Fibroblast of mammary gland (primary cell): ENCODE measurements around the gene AVEN.

Experiments
- DNase-seq: peaks from one replicate; pipeline ENCODE4 v3.0.0-alpha.2; 2010; ENCODE audit warnings: low read depth
- H3K4me3 ChIP-seq: 2 replicates; pipeline ENCODE4 v1.5.1; 2011; ENCODE audit warnings: low read depth, mild to moderate bottlenecking, low read length, moderate library complexity; ENCODE audit not compliant: control insufficient read depth
- TF ChIP-seq, protein P1 (sequence below): conservative IDR thresholded peaks from 2 replicates; pipeline ENCODE4 v1.5.1; 2011; ENCODE audit warnings: low read depth, low read length, inconsistent platforms; ENCODE audit not compliant: control insufficient read depth, insufficient read depth

Gene AVEN

DNA sequence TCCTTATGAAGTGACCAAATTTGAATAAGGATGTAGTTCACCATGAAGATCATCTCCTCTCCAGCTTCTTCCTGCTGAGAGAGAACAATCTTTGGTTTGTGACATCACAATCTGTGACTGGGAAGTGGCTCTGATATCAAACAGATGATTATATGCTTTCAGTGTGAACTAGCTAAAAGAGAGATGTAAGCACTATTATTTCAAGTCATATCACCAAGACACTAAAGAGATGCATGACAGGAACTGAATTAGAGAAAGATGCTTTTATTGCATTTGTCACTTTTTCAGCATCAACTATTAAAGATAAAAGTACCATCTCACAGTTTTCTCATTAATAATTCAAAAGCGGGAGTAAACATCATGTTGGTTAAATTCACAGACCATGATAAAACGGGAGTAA, 67.2 kb downstream of the AVEN start:
- no peak for DNase-seq
- TF ChIP-seq, protein P1, sequence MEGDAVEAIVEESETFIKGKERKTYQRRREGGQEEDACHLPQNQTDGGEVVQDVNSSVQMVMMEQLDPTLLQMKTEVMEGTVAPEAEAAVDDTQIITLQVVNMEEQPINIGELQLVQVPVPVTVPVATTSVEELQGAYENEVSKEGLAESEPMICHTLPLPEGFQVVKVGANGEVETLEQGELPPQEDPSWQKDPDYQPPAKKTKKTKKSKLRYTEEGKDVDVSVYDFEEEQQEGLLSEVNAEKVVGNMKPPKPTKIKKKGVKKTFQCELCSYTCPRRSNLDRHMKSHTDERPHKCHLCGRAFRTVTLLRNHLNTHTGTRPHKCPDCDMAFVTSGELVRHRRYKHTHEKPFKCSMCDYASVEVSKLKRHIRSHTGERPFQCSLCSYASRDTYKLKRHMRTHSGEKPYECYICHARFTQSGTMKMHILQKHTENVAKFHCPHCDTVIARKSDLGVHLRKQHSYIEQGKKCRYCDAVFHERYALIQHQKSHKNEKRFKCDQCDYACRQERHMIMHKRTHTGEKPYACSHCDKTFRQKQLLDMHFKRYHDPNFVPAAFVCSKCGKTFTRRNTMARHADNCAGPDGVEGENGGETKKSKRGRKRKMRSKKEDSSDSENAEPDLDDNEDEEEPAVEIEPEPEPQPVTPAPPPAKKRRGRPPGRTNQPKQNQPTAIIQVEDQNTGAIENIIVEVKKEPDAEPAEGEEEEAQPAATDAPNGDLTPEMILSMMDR: no peak
- no peak overlapping the region for H3K4me3 ChIP-seq

DNA sequence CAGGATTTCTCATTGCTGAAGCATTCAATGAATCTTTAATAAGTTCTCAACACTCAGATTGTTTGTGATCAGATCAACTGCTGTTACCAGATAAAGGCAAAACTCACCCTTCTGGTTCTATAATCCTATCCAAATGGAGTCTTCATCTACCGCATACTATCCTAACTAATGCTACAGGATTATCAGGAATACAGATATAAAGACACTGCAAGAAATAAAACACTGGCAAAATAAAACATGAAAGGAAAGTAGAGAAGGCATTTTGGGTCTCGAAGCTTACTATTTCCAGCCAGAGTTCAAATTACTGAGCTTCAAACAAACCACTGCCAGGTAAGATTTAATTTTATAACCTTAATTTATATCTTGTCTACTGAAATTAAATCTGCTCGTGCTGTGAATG, 70.2 kb downstream of the AVEN start:
- no peak for DNase-seq
- TF ChIP-seq, protein P1: no peak
- no peak overlapping the region for H3K4me3 ChIP-seq

DNA sequence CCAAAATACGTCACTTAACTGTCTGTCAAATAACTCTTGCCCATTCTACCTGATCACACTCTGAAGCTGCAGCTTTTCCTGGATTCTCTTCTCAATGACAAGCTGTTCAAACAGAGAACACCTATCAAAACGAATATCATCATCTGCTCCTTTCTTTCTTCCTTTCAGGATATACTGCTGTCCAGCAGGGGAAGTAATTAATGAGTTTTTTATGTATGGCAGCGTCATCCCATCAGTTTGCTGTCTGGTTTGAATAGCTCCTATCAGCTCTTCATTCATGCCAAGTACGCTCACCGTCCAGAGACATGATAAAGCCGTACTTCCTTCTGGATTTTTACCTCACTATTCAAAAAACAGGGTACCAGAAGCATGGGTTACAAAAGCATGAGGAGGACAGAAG, 70.8 kb downstream of the AVEN start, which contains the start of gene CHRM5:
CHRM5 (plus strand) TSS at position 274 of the 400 bp plus-strand sequence. CDS start 94,221 bp downstream, outside the sequence.
- no peak for DNase-seq
- TF ChIP-seq, protein P1: no peak
- H3K4me3 ChIP-seq: no peak within 1 kb of the TSS

DNA sequence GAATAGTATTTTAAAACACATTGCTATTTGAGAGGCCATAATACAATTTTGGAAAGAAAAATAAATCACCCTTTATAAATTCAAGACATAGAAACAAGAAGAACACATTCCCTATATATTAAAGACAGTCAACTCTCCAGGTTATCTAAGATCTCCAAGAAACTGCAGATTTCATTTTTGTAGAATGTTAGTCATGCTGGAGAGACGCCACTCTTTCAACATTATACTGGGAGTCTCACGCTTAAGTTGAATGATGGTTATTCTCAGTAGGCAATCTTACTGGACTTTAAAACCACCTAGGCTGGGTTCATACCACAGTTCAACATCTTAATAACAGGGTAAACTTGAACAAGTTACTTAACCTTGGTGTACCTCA, 74.4 kb downstream of the AVEN start:
- TF ChIP-seq, protein P1: no peak
- DNase-seq: no peak
- H3K4me3 ChIP-seq: no peak overlapping the region

DNA sequence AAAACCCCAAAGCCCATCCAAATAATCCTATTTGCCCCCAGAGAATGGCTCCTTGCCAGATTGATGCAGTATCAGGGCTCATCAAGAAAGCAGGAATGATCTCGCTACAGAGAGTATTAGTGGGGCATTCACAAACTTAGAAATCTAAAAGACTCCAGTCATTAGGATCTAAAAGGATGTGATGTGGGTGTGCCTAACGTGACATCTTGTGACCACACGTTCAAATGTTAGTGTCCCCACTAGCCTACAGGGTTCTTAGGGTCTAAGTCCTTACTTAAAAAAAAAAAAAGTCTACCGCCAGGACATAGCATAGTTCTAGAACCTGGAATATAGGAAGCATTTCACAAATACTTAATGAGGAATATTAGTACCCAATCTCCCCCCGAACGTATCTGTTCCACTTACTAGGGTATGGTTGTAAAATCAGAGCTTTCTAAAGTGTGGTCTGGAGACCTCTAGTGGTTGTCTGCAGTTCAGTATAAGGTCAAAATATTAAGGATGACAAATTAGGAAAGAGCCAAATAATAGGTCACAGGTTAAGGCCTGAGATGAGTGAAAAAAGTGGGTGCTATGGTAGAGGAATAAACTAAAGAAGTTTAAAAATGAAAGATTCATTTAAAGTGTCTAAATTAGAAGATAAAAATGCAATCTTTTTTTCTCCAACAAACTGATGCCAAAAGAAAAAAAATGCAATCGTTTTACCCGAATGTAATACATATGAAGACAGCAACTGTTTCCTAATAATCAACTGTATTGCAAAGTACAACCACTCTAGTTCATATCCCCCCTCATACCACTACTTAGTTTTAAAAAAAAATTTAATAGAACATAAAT, 75.0 kb downstream of the AVEN start:
- TF ChIP-seq, protein P1: peak; percentile 86
- H3K4me3 ChIP-seq: no peak overlapping the region
- DNase-seq: peak; percentile 65

DNA sequence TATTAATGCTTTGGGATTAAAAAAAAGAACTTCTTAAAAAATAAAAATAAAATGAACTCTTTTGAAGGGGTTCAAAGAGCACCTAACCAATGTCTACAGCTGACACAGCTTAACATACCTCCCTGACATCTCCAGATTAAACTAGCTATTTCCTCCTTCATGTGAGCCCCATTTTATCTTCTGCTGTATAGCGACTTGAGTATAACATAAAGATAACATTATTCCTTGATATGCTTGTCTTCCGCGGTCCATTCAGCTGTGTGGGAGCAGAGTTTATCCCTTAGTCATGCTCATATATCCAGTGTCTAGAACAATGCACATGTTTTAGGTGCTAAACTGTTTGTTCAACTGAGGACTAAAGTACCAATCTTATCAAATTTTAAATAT, 78.5 kb downstream of the AVEN start:
- TF ChIP-seq, protein P1: no peak
- no peak for DNase-seq
- no peak overlapping the region for H3K4me3 ChIP-seq
